Pancreas (tissue), 10 donors: Measurements from ENCODE around the gene ZNF280A. TPM values are rescaled to one million over a fixed set of nuclear protein-coding genes. Genes with fewer than 3 reads are reported as not detected.
"Not testable (repeated sequence)": the region's sequence is repeated elsewhere in the genome, so short reads cannot be mapped to it uniquely, and the experiment has no call there.

Source experiments
- ATAC-seq, 4 donors: fragments of 200-7000 bp; cut with Tn5 transposase; one replicate each; pipeline versions ENCODE4 v1.8.0 to v1.9.1; 2020; ENCODE audit warnings: mild to moderate bottlenecking in 4 of 4, moderate library complexity in 4 of 4
- DNase-seq, 6 donors: peaks; one replicate each; pipeline ENCODE4 v3.0.0-alpha.2; 2020
- FAIRE-seq: peaks from 2 replicates; lab custom pipeline; 2012; peaks lifted over from hg19 to GRCh38; lab: Jason Lieb, UNC
- H3K27ac ChIP-seq, 4 donors: fragments of 200-600 bp; sonication (generic); 1 replicate in 3 of 4; 2 replicates in 1 of 4; pipeline versions ENCODE4 v1.5.0 to v1.8.0; 2020
- H3K27me3 ChIP-seq, 4 donors: fragments of 200-600 bp; one replicate each; pipeline ENCODE4 v1.8.0; 2021
- H3K36me3 ChIP-seq, 3 donors: fragments of 200-600 bp; sonication (generic) in 1 of 3; one replicate each; pipeline versions ENCODE4 v1.5.0 to v1.8.0; 2020 to 2021
- H3K4me1 ChIP-seq, 3 donors: fragments of 200-600 bp; one replicate each; pipeline ENCODE4 v1.8.0; 2021
- H3K4me3 ChIP-seq, 4 donors: fragments of 200-600 bp; sonication (generic) in 2 of 4; one replicate each; pipeline versions ENCODE4 v1.5.0 to v1.8.0; 2020 to 2021
- H3K9me3 ChIP-seq, 4 donors: fragments of 200-600 bp; one replicate each; pipeline ENCODE4 v1.8.0; 2021
- CTCF ChIP-seq, 4 donors: fragments of 200-600 bp; sonication (generic) in 3 of 4; IDR thresholded peaks; one replicate each; pipeline versions ENCODE4 v1.5.0 to v1.8.0; 2021; ENCODE audit warnings: antibody characterized with exemption in 4 of 4
- WGBS, 2 donors: extraction: QIAGEN DNeasy Blood & Tissue Kit; methylation state at CpG; one replicate each; pipeline ENCODE4 v1.1.7; 2013; 5-methylcytosine and 5-hydroxymethylcytosine counted together
- intact Hi-C, 3 donors: fragments of 100-400 bp; cut with DNase I; formaldehyde crosslinking; loops; one replicate each; pipeline versions ENCODE4 v1.11.1 to v1.14.2; 2022
- polyA plus RNA-seq, 2 donors: library from polyadenylated mRNA; stranded (reverse); fragments of 200-250 nt; gene quantifications; one replicate each; pipeline ENCODE4 v1.2.3, GENCODE V29; 2013
- total RNA-seq, 6 donors: library from RNA; stranded (reverse); fragmentation: NEBNext Ultra II Directional in 4 of 6; extraction: Animal tissue kit (Norgen Biotek cat#: 25700) in 4 of 6; gene quantifications; one replicate each; pipeline versions ENCODE4 v1.2.1 to v1.2.4, GENCODE V29; 2021 to 2023
- donor health status: healthy with polysubstance abuse.
- donor health status: DM: no; HTN: no; CAD: no; lungs with moderate emphysema.
- donor health status: DM: no; HTN: no; CAD: no.
- donor health status: control.
- donor health status: control.
- donor health status: Bipolar disorder and iron deficiency.
- donor health status: DM: yes; HTN: yes; CAD: no.
- donor health status: DM: no; HTN: no; CAD: no.
- donor health status: DM: no; HTN: no; CAD: no.
- donor health status: DM: yes; HTN: yes; CAD: no.

The ZNF280A gene
- total and polyA plus RNA-seq, 8 donors = not detected

GRCh38 chr22:22478470-22478869 is 41.6 kb downstream of the ZNF280A start:
- no peak for FAIRE-seq
- no peak for DNase-seq

GRCh38 chr22:22474733-22475132 is 45.3 kb downstream of the ZNF280A start:
- intact Hi-C loops = no loop called here
- H3K4me3 ChIP-seq = no peak overlapping the region
- no peak for DNase-seq
- WGBS, 2 donors = 70 to 81% methylated on average over 2 of the region's 2 CpGs
- H3K27me3 ChIP-seq = no peaks in the 10 kb centered on the region
- H3K36me3 ChIP-seq = no peaks in the 10 kb centered on the region
- no peak overlapping the region for H3K27ac ChIP-seq
- no peaks in the 10 kb centered on the region for H3K4me1 ChIP-seq
- no peak for TF ChIP-seq CTCF (IDR thresholded peaks at IDR 0.05)
- no peak for ATAC-seq
- FAIRE-seq = no peak
- no peaks in the 10 kb centered on the region for H3K9me3 ChIP-seq

More at GRCh38 chr22:22478470-22478869, 41.6 kb downstream of the ZNF280A start:
- H3K4me1 ChIP-seq = no peaks in the 10 kb centered on the region
- no peak for TF ChIP-seq CTCF (IDR thresholded peaks at IDR 0.05)
- intact Hi-C loops = no loop called here
- H3K27me3 ChIP-seq = no peaks in the 10 kb centered on the region
- H3K4me3 ChIP-seq = no peak overlapping the region
- ATAC-seq = no peak
- H3K27ac ChIP-seq = no peak overlapping the region
- H3K36me3 ChIP-seq = no peaks in the 10 kb centered on the region
- no peaks in the 10 kb centered on the region for H3K9me3 ChIP-seq

- H3K9me3 ChIP-seq, ATAC-seq, intact Hi-C loops, H3K36me3 ChIP-seq, H3K27me3 ChIP-seq, H3K4me1 ChIP-seq, DNase-seq, FAIRE-seq, H3K27ac ChIP-seq, H3K4me3 ChIP-seq: not testable (repeated sequence)
- WGBS, 2 donors = 85 to 86% methylated on average over 5 of the region's 5 CpGs
Measured at GRCh38 chr22:22471104-22471503, 49.0 kb downstream of the ZNF280A start.

GRCh38 chr22:22469527-22469926 is 50.5 kb downstream of the ZNF280A start:
- Histone ChIP-seq H3K4me1 (no peaks in the 10 kb centered on the region), H3K9me3 (no peaks in the 10 kb centered on the region), H3K27me3 (no peaks in the 10 kb centered on the region), H3K27ac (no peak overlapping the region), H3K36me3 (no peaks in the 10 kb centered on the region), H3K4me3 (no peak overlapping the region)
- TF ChIP-seq CTCF (IDR thresholded peaks at IDR 0.05) = no peak
- DNase-seq (no peak), FAIRE-seq (no peak), ATAC-seq (no peak)
- intact Hi-C loops = loop anchor here in 1 of 3 donors (10.0 kb wide), 1 partner anchor 485 kb away; no protein-coding TSS in a partner anchor
- WGBS, 2 donors = 59 to 68% methylated on average over 2 of the region's 2 CpGs

GRCh38 chr22:22468794-22469469 is 51.1 kb downstream of the ZNF280A start:
- H3K36me3 ChIP-seq, H3K27me3 ChIP-seq, DNase-seq, H3K4me3 ChIP-seq, ATAC-seq, H3K9me3 ChIP-seq, H3K4me1 ChIP-seq, H3K27ac ChIP-seq, FAIRE-seq: not testable (repeated sequence)
- intact Hi-C loops = loop anchor here in 1 of 3 donors (10.0 kb wide), 1 partner anchor 486 kb away; no protein-coding TSS in a partner anchor
- WGBS, 2 donors = 86 to 88% methylated on average over 11 of the region's 11 CpGs

- intact Hi-C loops = loop anchor here in 1 of 3 donors (10.0 kb wide), 1 partner anchor 488 kb away; no protein-coding TSS in a partner anchor
- Histone ChIP-seq H3K36me3 (no peaks in the 10 kb centered on the region), H3K4me3 (no peak overlapping the region), H3K9me3 (no peaks in the 10 kb centered on the region), H3K27me3 (peaks cover 0 to 8% (median 0%) of the 10 kb centered on the region in 4 donors), H3K4me1 (no peaks in the 10 kb centered on the region), H3K27ac (no peak overlapping the region)
- ATAC-seq (no peak), FAIRE-seq (no peak), DNase-seq (no peak)
- 59 to 67% methylated on average over 1 of the region's 1 CpG for WGBS, 2 donors
- TF ChIP-seq CTCF (IDR thresholded peaks at IDR 0.05) = no peak
Measured at GRCh38 chr22:22467112-22467511, 53.0 kb downstream of the ZNF280A start.
